Stimulated activated CD8-positive, alpha-beta memory T cell treated with anti-CD3 and anti-CD28 coated beads, Interleukin-4, amount 100 ng/mL, for 4 hours (primary cell): ENCODE measurements around the gene ATP1B3.
"Not testable (repeated sequence)": the region's sequence is repeated elsewhere in the genome, so short reads cannot be mapped to it uniquely, and the experiment has no call there.

ENCODE experiments used
- DNase-seq, 2 donors: peaks; one replicate each; pipeline ENCODE4 v3.0.0-alpha.2; 2020; ENCODE audit warnings: low read depth in 2 of 2, low spot score in 1 of 2

ATP1B3 gene

GRCh38 chr3:141860086-141860669 lies 16.3 kb upstream of the ATP1B3 start:
- DNase-seq: no peak

DNA sequence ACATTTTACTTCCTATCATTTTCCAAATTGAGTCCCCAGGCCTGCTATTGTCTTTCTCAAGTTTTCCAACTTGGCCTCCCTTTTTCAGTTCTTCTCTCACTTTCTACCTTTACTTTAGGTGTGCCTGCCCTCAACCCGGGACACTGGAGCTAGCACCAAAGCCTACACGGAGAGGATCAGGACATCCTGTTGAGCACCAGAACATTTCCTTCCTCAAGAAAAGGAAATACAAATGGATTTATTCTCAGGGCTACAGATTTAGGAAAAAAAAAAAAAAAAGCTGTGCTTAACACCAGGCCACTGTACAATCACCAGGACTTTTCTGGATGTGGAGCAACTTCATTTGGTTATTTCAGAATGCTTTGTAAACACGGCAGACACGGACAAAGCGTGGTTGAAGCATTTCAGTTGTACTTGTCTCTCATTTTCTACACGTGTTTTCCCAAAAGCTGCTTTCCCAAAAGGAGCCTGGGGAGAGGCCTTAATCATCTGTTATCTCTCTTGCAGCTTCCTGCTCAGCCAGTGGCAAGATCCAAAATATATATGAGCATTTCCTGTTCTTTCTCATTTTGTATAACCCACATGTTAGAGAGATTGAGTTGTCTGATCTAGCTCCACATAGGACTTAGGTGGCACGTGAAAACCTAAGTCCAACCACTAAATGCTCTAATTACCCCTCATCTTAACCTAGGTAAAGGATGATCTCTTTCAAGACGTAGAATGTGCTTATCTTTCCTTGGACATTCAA lies 15.5 kb upstream of the ATP1B3 start:
- no peak for DNase-seq

DNA sequence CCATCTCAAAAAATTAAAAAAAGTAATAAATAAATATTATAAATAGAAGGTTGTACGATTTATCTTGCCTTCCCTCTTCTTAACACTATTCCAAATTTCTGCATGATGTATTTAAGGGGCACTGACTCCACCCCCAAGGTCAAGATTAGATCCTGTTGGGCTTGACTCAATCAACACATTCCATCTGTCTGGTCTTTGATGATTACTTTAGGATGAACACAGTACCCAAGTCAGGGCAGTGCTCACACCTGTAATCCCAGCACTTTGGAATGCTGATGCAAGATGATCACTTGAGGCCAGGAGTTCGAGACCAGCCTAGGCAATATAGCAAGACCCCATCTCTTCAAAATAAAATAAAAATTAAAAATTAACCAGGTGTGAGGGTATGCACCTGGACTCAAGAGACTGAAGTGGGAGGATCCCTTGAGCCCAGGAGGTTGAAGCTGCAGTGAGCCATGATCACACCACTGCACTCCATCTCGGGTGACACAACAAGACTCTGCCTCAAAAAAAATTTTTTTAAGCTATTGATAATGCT lies 14.1 kb upstream of the ATP1B3 start:
- DNase-seq: no peak

- no peak for DNase-seq
These were observed 13.0 kb upstream of the ATP1B3 start for GRCh38 chr3:141863491-141863890.

DNA sequence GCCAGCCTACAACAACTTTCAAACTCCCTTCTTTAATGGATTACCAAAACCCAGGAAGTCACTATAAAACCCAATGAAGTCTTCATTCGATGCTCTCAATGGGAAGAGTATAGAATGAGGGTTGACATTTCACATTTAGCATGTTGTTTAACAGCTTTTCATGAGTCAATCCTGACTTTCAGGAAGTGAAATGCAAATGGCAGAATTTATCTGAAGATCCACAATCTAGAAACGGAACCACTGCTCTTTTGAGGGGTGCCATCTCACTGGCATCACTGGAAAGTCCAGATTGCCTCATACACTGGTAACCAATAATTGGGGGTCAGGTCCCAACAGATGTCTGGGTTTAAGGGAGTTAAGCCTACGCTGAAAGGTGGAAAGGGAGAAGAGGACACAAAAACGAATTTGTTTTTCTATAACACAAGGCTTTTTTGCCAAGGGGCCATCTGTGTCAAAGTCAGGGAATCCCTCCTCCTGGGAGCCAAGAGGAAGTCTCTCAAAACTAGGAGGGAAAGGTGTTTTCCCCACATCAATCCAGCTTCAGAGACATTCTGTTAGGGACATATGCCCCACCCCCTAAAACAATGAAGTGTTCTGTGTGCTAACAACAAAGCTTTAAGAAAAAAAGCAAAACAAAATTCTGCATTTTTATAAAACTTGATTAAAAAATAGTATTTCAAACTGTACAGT lies 12.0 kb upstream of the ATP1B3 start:
- no peak for DNase-seq

DNA sequence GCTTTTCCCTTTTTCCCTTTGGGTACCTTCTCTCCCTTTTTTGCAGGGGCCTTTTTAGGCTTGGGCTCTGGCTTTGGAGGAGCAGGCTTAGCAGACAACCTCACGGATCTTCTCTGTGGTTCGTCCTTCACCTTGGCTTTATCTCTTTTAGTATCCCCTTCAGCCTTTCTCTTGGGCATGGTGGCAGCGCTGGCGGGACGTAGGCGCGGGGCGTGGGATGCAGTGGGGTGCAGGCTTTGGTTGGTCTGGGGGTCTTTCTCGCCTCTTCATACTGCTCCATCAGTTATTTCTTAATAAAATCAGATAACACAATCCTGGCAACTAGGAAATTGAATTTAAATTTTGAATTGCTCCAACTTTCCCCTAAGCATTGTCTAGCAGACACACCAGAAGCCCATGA lies 11.3 kb upstream of the ATP1B3 start:
- DNase-seq: no peak

GRCh38 chr3:141870091-141870687 lies 6.3 kb upstream of the ATP1B3 start:
- DNase-seq: no peak

- DNase-seq: peak; percentile 64 to 70
These were observed 1.0 kb upstream of the ATP1B3 start for GRCh38 chr3:141875374-141875892.

DNA sequence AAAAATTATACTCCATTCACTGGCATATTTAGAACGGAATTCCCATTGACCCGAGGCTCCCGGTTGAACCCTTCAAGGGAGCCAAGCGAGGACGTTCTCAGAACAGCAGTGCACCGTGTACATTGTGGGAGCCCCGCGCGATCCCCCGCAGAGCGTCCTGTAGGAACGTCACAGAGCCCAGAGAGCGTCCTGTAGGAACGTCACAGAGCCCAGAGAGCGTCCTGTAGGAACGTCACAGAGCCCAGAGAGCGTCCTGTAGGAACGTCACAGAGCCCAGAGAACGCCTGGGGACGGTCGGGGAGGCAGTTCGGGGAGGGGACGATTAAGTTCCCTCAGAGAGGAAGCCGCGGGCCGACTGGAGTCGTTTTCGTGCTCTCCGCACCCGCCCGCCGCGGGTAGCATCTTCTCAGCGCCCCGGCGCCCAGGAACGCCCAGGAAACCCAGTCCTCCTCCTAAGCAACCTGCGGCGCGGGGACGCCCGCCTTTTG lies 506 bp upstream of the ATP1B3 start:
- peak in 1 of 2 donors; percentile 37 for DNase-seq

DNA sequence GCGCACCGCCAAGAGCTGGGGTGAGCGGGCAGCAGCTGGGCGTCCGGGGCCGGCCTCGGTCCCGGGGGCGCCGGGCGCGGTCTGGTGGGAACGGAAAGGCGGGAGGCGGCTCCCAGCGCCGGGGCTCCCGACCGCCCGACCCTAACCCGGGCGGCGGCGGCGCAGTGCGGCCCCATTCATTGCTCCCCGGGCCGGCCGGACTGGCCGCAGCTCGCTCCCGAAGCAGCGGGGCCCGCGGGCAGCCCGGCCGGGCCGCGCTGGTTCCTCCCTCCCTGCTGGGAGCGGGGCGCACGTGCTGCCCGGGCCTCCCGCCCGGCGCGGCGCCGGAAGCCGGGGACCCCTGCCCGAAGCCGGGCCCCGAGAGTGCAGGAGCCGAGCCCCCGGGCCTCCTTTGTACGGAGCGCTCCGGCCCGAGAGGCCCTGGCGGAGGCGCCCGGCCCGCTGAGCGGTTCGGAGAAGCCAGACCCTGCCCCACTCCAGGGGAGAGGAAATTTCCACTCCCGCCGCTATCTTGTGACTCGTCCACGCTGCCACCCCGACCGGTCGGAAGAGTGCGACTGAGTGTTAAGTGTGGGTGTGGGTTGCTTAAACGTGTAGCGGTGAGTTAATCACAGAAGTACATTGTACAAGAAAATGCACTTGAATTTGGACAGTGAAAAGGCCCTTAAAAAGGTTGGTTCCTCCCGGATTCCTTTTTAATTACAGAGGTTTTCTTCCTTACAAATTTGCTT lies 613 bp downstream of the ATP1B3 start:
- DNase-seq: peak; percentile 45 to 50

DNA sequence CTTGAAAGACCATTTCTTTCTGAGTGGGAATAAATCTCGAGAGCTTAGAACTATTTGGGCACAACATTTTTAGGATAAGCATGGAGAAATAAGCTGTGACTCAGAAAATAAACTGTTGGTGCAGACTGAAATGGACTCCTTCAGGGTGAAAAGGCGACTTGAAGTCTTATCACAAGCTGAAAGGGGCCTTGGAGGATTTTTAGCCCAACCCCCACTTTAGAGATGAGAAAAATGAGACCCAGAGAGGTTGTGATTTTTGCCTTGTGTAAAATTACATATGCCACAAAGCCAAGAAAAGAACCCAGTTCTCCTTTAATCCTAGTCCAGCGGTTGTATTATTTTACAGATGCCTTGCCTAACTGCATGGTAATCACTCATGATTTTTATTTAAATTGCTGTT lies 1.5 kb downstream of the ATP1B3 start:
- no peak for DNase-seq

DNA sequence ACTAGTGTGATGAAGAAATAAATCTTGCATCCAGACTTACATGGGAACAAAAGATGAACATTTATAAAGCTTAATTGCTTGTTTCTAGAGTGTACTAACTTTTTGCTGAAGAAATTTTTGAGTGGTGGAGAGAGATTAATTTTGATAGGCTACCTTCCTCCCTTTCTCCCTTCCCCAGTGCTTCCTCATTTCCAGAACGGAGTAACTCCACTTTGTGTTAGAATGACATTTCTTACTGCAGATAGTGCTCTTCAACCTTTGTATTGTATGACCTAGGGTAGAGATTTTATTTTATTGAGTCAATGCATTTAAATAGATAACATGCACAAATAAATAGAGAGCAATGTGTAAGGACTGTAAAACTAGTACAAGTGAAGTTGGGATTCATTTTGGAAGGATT lies 1.9 kb downstream of the ATP1B3 start:
- DNase-seq: no peak

DNA sequence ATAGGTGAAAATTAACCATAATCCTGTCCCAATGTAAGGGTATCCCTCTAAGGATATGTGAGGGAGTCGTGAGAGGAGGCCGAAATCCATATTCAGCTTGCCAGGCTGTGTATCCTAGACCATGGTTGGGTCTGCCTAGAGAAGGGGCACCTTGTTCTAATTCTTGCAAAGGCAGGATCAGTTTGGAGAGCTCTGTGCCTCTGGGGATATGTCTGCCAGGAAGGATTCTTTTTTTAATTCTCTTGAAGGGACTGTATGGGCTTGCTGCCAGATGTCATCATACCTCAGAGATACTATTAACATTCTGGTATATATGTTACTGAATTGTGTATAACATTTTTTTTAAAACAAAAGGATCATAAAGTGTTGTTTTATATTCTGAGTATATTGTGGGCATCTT lies 2.4 kb downstream of the ATP1B3 start:
- DNase-seq: no peak

DNA sequence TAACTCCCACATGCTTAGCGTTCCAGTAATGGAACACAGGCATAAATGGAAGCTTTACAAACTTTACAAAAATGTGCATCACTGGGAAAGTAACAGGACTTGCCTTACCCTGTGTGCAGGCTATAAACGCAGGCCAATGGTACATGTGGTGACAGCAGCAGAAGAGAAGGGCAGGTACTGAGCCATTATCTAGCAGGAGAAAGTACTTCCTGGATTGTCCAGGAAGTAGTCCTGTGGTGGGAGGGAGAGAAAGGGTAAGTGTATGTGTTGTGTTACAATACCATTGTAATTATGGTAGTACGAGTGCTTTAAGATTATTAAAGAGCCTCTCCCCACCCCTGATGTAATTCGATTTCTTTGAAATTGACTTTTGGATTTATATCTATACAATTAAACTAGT lies 5.3 kb downstream of the ATP1B3 start:
- DNase-seq: no peak

DNA sequence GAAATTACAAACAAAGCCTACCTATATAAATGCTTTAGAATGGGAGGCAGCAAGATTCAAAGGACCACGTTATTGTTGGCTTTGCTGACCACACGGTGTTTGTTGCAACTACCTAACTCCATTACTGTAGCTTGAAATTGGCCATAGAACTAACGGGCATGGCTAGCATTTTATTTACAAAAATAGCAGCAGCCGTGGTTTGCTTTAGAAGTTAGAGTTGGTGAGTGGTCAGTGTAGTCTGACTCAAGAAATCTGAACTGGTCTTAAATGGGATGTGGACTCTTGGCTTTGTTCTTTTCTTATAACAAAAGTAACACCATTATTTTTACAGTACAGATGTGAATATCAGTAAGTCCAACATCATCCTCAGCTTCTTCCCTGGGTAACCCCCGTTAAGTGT lies 10.6 kb downstream of the ATP1B3 start:
- DNase-seq: no peak

DNA sequence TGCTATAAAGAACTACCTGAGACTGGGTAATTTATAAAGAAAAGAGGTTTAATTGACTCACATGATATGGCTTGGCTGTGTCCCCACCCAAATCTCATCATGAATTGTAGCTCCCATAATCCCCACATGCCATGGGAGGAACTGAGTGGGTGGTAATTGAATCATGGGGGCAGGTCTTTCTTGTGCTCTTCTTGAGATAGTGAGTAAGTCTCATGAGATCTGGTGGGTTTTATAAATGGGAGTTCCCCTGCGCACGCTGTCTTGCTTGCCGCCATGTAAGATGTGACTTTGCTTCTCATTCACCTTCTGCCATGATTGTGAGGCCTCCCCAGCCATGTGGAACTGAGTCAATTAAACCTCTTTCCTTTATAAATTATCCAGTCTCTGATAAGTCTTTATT lies 12.1 kb downstream of the ATP1B3 start:
- DNase-seq: not testable (repeated sequence)

DNA sequence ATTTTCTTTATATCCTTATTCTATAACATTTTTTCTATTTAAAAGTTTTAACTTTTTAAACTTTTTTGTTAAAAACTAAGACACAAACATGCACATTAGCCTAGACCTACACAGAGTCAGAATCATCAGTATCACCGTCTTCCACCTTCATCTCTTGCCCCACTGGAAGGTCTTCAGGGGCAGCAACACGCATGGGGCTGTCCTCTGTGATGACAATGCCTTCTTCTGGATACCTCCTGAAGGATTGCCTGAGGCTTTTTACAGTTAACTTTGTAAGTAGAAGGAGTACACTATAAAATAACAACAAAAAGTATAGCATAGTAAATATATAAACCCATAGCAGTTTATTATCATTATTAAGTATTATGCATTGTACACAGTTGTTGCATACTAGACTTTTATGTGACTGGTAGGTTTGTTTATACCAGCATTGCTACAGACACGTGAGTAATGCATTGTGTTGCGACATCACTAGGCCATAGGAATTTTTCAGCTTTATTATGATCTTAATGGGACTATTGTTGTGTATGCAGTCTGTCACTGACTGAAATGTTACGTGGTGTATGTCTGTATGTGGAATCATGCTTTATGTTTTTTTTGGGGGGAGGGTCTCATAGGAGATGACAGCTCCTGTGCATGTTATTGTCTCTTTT lies 18.2 kb downstream of the ATP1B3 start:
- DNase-seq: no peak

DNA sequence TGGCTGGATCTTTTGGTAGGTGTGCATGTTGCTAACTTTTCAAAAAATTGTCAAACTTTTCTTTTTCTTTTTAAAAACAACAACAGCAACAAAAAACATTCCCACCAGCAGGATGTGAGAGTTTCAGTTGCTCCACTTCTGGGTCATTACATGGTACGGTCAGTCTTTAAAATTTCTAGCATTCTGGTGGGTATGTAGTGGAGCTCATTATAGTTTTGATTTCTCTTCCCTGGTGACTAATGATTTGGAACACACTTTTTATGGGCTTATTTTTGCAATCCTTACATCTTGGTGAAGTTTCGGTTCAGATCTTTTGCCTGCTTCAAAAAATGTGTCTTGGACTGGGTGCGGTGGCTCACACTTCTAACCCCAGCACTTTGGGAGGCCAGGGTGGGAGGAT lies 19.3 kb downstream of the ATP1B3 start:
- no peak for DNase-seq

- DNase-seq: no peak
These were observed 22.5 kb downstream of the ATP1B3 start for GRCh38 chr3:141898908-141899307.

DNA sequence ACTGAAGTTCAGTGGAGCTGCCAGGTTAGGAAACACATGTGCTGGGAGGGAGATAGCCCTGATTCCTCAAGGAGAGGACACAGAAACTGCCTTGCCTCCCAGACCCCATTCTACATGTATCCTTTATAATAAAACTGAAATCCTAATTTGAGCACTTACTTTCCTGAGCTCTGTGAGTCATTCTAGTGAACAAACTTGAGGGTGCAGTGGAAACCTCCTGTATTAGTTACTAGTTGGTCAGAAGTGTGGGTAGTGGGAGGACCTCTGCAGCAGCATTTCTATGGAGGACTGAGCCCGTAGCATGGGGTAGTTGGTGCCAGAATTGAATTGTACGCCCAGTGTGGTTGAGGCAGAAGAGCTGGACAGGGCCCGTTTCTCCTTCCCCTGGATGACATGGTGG lies 23.9 kb downstream of the ATP1B3 start:
- DNase-seq: no peak
